ENCODE measurements around the gene DPP6. TPM values are rescaled to one million over a fixed set of nuclear protein-coding genes. Genes with fewer than 3 reads are reported as not detected.

The DPP6 gene
- total RNA-seq, 4 donors from 2014 or later, result 1.8 to 33.7 (median 6.4) TPM

- Histone ChIP-seq H3K27me3 (no peaks in the 10 kb centered on the region), H3K27ac (no peak overlapping the region), H3K9me3 (no peaks in the 10 kb centered on the region), H3K36me3 (no peaks in the 10 kb centered on the region), H3K4me1 (no peaks in the 10 kb centered on the region), H3K4me3 (no peak overlapping the region)
- 67 to 88% methylated on average over 3 to 7 of the region's 7 CpGs for whole genome bisulfite sequencing, 2 donors (ENCODE audit: low coverage in 1 of 2)
- in situ Hi-C loops (cut with MboI; ENCODE audit: low pct_ligation_motif_present in 1 of 4, low pct_unique_long_range_greater_than_20kb in 1 of 4, low sequenced_read_pairs in 3 of 4), result no loop called here
- TF ChIP-seq POLR2A (IDR thresholded peaks at IDR 0.05), result no peak
- TF ChIP-seq CTCF (IDR thresholded peaks at IDR 0.05), result no peak
- no peak for TF ChIP-seq POLR2AphosphoS5 (IDR thresholded peaks at IDR 0.05)
- TF ChIP-seq EP300 (IDR thresholded peaks at IDR 0.05; ENCODE audit: low read depth), result no peak
- intact Hi-C loops (cut with DNase I; ENCODE audit: low total_unique reads), result no loop called here
- DNase-seq, result no peak
These were observed 561.6 kb downstream of the DPP6 start for GRCh38 chr7:154613811-154614210.

DNA sequence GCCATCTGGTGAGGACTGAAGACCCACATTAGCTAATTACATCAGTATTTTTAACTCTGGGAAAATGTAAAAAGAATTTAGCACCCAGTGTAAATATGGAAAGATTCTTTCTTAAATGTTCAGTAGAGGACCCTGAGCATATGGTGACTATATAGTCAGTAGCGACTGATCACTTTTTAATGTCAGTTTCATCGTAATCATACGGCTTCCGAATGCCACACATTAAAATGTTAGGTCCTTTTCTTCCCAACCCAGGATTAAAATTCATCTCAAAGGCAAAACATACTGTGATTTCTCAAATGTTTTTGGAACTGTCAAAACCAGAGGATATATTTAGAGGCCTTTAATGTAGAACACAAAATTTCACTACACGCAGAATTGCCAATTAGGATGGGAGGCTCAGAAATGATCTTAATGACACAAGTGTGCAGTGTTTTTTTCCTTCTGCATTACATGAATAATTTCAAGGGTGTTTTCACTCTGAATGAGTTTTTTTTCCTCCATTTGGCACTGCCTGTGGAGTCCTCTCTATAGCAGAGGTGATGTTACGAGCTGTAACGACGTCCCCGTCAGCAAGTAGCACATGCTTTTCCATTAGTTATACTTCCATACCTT is 568.0 kb downstream of the DPP6 start:
- WGBS, 2 donors (ENCODE audit: low coverage in 1 of 2), result 86 to 89% methylated on average over 9 of the region's 9 CpGs

GRCh38 chr7:154623399-154623798 is 571.2 kb downstream of the DPP6 start:
- Histone ChIP-seq H3K27ac (no peak overlapping the region), H3K4me3 (no peak overlapping the region), H3K4me1 (no peaks in the 10 kb centered on the region), H3K27me3 (no peaks in the 10 kb centered on the region), H3K9me3 (no peaks in the 10 kb centered on the region), H3K36me3 (no peaks in the 10 kb centered on the region)
- intact Hi-C loops (cut with DNase I; ENCODE audit: low total_unique reads) (no loop called here), in situ Hi-C loops (cut with MboI; ENCODE audit: low pct_ligation_motif_present in 1 of 4, low pct_unique_long_range_greater_than_20kb in 1 of 4, low sequenced_read_pairs in 3 of 4) (no loop called here)
- TF ChIP-seq POLR2A (IDR thresholded peaks at IDR 0.05), result no peak
- no peak for TF ChIP-seq EP300 (IDR thresholded peaks at IDR 0.05; ENCODE audit: low read depth)
- TF ChIP-seq POLR2AphosphoS5 (IDR thresholded peaks at IDR 0.05), result no peak
- TF ChIP-seq CTCF (IDR thresholded peaks at IDR 0.05), result no peak
- 60 to 86% methylated on average over 18 to 22 of the region's 22 CpGs for WGBS, 2 donors (ENCODE audit: low coverage in 1 of 2)
- DNase-seq, result no peak

More for the DNA sequence above, 568.0 kb downstream of the DPP6 start:
- in situ Hi-C loops (cut with MboI; ENCODE audit: low pct_ligation_motif_present in 1 of 4, low pct_unique_long_range_greater_than_20kb in 1 of 4, low sequenced_read_pairs in 3 of 4), result no loop called here
- Histone ChIP-seq H3K4me1 (no peaks in the 10 kb centered on the region), H3K36me3 (no peaks in the 10 kb centered on the region), H3K9me3 (no peaks in the 10 kb centered on the region), H3K27ac (no peak overlapping the region), H3K27me3 (no peaks in the 10 kb centered on the region), H3K4me3 (no peak overlapping the region)
- intact Hi-C loops (cut with DNase I; ENCODE audit: low total_unique reads), result no loop called here
- DNase-seq, result no peak
- no peak for TF ChIP-seq CTCF (IDR thresholded peaks at IDR 0.05)
- no peak for TF ChIP-seq POLR2AphosphoS5 (IDR thresholded peaks at IDR 0.05)
- TF ChIP-seq EP300 (IDR thresholded peaks at IDR 0.05; ENCODE audit: low read depth), result no peak
- TF ChIP-seq POLR2A (IDR thresholded peaks at IDR 0.05), result no peak

DNA sequence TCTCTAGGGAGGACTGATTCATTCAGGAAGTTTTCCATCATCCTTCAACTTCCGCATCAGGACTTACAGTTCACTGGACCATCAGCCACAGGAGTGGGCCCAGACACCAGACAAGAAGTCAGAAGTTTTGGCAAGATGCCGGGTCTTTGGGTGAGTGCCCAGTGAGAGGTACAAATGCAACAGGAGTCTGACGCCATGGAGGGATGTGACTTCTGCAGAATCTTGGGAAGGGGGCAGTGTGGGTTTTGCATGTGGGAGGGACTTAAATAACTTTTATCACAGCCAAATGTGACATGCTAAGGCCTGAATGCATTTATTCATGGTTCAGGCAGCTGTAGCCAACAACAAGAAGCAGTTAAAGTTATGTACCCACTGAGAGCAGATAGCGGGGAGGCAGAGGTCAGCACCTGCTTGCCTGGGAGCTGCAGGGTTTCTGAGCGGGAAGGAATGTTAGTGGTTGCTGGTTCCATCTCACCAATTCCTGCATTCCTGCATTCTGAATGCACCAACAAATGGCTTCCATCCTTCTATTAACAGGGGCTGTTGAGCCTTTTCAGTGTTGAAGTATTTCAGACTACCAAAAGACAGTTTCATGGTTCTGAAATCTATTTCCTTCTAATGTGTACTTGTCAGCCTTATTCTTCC is 575.6 kb downstream of the DPP6 start:
- no peaks in the 10 kb centered on the region for H3K9me3 ChIP-seq
- intact Hi-C loops (cut with DNase I; ENCODE audit: low total_unique reads), result no loop called here
- no peak for TF ChIP-seq CTCF (IDR thresholded peaks at IDR 0.05)
- TF ChIP-seq EP300 (IDR thresholded peaks at IDR 0.05; ENCODE audit: low read depth), result no peak
- TF ChIP-seq POLR2AphosphoS5 (IDR thresholded peaks at IDR 0.05), result no peak
- no peak for TF ChIP-seq POLR2A (IDR thresholded peaks at IDR 0.05)
- 81 to 91% methylated on average over 3 to 5 of the region's 5 CpGs for WGBS, 2 donors (ENCODE audit: low coverage in 1 of 2)
- H3K27me3 ChIP-seq, result no peaks in the 10 kb centered on the region
- H3K4me1 ChIP-seq, result no peaks in the 10 kb centered on the region
- no peak overlapping the region for H3K4me3 ChIP-seq
- no peak for DNase-seq
- H3K36me3 ChIP-seq, result no peaks in the 10 kb centered on the region
- no peak overlapping the region for H3K27ac ChIP-seq
- in situ Hi-C loops (cut with MboI; ENCODE audit: low pct_ligation_motif_present in 1 of 4, low pct_unique_long_range_greater_than_20kb in 1 of 4, low sequenced_read_pairs in 3 of 4), result no loop called here

All from transverse colon (tissue), 4 donors.